GM03348 (cell line): Measurements from ENCODE around the gene UMPS.
"Not testable (repeated sequence)": the region's sequence is repeated elsewhere in the genome, so short reads cannot be mapped to it uniquely, and the experiment has no call there.

Experiments
- DNase-seq: peaks from one replicate; pipeline ENCODE4 v3.0.0; 2012; ENCODE audit warnings: low spot score

UMPS gene

DNA sequence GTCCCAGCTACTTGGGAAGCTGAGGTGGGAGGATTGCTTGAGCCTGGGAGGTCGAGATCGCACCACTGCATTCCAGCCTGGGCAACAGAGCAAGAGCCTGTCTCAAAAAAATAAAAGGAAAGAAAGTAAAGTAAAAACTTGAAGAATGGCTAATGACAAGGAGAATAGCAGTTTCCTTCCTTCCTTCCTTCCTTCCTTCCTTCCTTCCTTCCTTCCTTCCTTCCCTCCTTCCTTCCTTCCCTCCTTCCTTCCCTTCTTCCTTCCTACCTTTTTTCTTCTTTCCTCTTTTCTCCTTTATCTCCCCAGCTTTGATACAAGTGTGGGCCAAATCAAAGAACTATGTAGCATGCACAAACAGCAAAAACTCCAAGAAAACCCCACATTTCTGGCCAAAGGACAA, 23.0 kb upstream of the UMPS start:
- DNase-seq, result not testable (repeated sequence)

GRCh38 chr3:124707656-124708062, 22.6 kb upstream of the UMPS start:
- peak; percentile 38 for DNase-seq

DNA sequence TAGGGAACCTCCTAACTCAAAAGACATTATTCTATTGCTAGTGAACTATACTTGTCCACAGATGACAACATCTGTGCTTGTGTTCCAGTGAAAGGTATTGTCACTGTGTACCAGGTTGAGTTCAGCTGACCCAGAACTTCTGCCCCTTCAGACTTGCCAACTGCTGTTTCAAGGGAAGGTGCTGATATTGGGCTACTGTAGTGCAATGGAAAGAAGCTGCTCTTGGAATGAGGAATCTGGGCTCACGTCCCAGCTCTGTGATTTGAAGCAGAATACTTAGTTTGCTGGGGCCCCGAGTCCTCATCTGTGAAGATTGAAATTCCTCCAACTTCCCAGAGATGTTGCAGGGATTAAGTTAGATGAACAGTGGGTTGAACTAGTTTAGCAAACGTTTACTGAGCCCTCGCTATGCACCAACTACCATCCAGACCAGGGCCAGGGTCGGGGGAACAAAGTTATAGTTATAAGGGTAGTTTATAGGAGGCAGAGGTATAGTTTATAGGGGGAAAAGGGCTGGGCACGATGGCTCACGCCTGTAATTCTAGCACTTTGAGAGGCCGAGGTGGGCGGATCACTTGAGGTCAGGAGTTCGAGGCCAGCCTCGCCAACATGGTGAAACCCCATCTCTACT, 15.9 kb upstream of the UMPS start:
- DNase-seq, result peak; percentile 35

DNA sequence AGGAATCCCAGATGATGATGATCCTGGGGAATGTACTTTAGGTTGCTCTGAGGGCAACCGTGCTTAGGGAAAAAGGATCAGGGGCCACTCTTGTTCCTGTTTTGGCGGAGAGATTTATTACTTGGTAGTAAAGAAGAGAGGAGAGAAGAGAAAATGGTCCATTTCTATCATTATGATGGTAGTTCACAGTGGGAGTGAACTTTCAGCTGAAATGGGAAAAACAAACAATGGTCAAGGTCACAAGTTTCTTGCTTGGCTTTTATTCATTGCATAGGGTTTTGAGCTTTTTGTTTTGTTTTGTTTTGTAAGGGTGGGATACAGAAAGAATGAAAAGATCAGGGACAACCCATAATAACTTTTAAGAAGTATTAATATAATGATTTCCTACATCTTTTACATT, 7.7 kb upstream of the UMPS start:
- DNase-seq, result no peak

DNA sequence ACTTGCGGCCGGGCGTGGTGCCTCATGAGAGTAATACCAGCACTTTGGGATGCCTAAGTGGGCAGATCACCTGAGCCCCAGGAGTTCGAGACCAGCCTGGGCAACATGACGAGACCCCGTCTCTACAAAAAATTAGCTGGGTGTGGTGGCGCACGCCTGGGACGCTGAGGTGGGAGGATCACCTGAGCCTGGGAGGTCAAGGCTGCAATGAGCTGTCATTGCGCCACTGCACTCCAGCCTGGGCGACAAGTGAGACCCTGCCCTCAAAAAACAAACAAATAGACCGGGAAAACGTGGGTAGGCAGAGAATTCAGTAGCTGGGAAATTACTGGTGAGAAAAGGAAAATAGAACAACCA, 667 bp downstream of the UMPS start:
- DNase-seq, result no peak

DNA sequence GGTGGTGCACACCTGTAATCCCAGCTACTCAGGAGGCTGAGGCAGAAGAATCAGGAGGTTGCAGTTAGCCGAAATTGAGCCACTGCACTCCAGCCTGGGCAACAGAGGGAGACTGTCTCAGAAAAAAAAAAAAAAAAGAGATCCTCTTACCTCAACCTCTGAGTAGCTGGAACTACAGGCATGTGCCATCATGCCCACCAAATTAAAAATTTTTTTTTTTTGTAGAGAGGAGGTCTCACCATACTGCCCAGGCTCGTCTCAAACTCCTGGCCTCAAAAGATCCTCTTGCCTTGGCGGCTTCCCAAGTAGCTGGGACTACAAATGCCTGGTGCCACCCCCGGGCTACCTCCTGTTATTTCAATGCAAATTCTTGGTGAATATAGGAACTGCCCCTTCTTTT, 1.5 kb downstream of the UMPS start:
- no peak for DNase-seq

GRCh38 chr3:124741027-124741426, 10.8 kb downstream of the UMPS start:
- peak; percentile 40 for DNase-seq

DNA sequence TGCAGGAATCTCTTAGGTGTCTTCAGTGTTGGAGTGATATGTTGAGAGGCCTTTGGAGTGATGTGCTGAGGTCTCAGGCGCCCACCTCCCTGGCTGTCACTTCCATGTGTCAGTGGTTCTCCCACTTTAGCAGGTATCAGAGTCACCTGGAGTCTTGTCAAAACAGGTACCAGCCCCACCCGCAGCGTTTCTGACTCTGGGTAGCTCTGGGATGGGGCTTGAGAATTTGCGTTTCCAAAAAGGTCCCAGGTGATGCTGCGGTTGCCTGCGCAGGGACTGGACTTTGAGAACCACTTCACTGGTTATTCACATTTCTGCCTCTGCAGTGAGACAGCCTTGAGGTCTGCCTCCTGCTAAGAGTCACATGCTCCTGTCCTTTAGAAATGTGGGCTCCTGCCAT, 15.5 kb downstream of the UMPS start:
- no peak for DNase-seq

DNA sequence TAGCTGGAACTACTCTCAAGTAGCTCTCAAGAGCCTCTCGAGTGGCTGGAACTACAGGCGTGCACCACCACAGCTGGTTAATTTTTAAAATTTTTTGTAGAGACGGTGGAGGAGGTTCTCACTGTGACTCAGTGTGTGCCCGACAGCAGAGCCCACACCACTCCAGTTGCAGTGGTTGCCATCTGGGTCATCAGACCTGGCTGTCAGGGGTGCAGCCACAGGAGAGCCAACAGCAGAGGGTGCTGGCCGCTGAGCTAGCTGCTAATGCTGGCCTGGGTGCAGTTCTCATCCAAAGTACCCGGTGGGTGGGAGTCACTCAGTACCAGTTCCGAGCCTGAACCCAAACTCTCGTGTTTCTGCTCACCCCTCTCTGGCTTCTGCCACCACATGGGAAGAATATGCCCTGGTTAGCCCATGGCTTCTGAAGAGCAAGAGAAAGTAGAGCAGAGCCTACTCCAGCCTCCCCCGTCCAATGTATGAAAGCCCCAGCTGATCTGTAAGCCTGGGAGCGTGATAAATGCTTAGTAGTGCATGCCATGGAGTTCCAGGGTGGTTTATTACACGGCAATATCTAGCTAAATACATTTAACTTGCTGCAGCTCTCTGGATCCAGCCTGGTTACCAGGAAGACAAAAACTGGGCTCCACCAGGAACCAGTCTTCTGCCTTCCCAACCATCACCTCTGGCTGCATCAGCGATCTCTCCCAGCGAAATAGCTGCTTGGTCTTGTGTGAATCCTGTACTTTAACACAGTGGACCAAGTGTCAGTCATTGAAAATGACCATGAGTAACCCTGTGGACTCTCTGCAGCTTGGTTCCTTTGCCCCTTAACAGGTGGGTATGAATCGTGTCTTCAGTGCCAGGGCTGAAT, 17.1 kb downstream of the UMPS start:
- no peak for DNase-seq

- DNase-seq, result no peak
Measured at GRCh38 chr3:124748560-124749198, 18.4 kb downstream of the UMPS start.

GRCh38 chr3:124749877-124750276, 19.6 kb downstream of the UMPS start:
- DNase-seq, result not testable (repeated sequence)

GRCh38 chr3:124751501-124751900, 21.2 kb downstream of the UMPS start:
- DNase-seq, result no peak

- no peak for DNase-seq
Measured at GRCh38 chr3:124752051-124752450, 21.8 kb downstream of the UMPS start.

- DNase-seq, result not testable (repeated sequence)
Measured at GRCh38 chr3:124757926-124758325, 27.7 kb downstream of the UMPS start.

GRCh38 chr3:124758851-124759635, 28.8 kb downstream of the UMPS start:
- no peak for DNase-seq

DNA sequence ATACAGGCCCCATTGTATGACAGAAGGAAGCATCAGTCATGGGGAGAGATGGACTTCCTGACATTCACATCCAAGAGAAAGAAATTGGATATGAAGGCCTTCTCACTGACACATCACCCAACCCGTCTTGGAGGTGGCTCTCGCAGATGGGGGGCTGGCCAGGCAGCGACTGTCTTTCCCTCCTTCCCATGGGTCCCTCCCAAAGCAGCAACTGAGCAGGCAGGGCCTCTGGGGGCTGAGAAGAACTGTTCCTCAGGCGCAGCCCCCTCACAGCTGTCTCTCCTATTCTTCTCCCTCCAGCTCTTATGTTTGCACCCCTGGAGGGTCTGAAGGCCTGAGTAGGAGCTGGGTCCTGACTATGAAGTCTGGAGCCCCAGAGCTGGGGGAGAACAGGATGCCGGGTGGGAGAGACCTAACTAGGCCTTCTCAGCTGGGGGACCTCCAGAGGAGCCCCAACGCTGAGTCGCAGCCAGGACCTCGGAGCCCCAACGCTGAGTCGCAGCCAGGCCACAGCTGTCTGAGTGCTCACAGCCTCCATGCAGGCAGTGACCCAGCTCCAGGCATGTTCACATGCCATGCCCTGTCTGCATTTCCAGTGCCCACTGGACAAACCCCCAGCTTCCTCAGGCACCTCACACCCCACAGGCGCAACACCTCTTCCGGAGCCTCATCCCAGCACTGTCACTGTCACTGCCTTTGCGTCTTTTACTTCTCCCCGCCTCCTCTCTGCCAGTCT, 29.6 kb downstream of the UMPS start:
- DNase-seq, result no peak

- peak; percentile 71 for DNase-seq
Measured at GRCh38 chr3:124760601-124761000, 30.3 kb downstream of the UMPS start.

DNA sequence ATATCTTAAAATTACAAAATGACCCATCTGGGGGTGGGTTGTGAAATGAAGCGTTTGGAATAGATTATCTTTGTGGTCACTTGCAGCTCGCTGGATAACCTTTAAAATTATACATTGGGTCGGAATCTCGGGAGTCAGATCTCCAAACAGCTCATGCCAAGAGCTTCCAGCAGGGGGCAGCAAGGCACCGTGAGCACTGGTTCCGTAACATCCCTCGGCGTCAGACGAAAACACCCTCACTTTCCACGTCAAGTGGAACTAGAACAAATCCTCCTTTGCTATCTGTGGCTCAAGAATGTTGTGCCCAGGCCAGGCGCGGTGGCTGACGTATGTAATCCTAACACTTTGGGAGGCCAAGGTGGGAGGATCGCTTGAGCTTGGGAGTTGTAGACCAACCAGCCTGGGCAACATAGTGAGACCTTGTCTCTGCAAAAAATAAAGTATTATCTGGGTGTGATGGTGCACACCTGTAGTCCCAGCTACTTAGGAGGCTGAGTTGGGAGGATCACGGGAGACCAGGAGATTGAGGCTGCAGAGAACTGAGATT, 31.1 kb downstream of the UMPS start:
- peak; percentile 87 for DNase-seq

- DNase-seq, result no peak
Measured at GRCh38 chr3:124761935-124762660, 31.8 kb downstream of the UMPS start.

GRCh38 chr3:124762661-124763011, 32.4 kb downstream of the UMPS start:
- DNase-seq, result no peak

DNA sequence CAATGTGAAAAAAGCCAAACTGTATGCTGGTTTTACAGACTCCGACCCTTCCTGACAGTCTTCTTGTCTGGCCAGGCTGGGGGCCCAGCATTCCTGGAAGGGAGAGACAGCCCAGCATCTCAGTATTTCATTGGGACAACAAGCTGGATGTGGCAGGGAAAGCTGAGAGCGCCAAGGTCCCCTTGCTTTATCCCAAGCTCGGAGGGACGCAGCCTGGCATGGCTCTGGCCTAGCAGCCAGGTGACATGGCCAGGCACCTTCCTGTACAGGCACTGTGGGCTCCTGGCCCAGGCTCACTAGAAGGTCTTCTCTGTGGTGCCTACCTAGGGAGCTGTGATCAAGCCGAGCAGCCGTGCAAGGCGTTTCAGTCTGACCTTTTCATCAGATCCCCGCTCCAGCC, 33.0 kb downstream of the UMPS start:
- DNase-seq, result no peak
